BJ (cell line): ENCODE data around the gene PLD1. TPM values are rescaled to one million over a fixed set of nuclear protein-coding genes. Genes with fewer than 3 reads are reported as not detected.

Experiments used
- CTCF ChIA-PET: fragments of 350-600 bp; formaldehyde crosslinking; extraction: SDS; loops from one replicate; lab custom pipeline; 2021; ENCODE audit warnings: antibody characterized with exemption, inconsistent platforms; lab: Yijun Ruan, JAX
- POLR2A ChIA-PET: fragments of 300-600 bp; sonication (Branson Sonifier 250); formaldehyde crosslinking; extraction: SDS; loops from one replicate; lab custom pipeline; 2021; ENCODE audit warnings: antibody characterized with exemption; lab: Charles Lee
- DNase-seq: peaks from one replicate; pipeline ENCODE4 v3.0.0-alpha.2; 2011; ENCODE audit warnings: low read depth
- H3K27me3 ChIP-seq: 2 replicates; pipeline ENCODE4 v1.6.0; 2011; ENCODE audit warnings: low read length; ENCODE audit not compliant: control insufficient read depth, insufficient read depth
- H3K36me3 ChIP-seq: 2 replicates; pipeline ENCODE4 v1.5.1; 2011; ENCODE audit warnings: low read length; ENCODE audit not compliant: control insufficient read depth, insufficient read depth
- H3K4me3 ChIP-seq: 2 replicates; pipeline ENCODE4 v1.5.1; 2011; ENCODE audit warnings: low read depth, mild to moderate bottlenecking, control low read depth, low read length
- polyA plus RNA-seq: library from polyadenylated mRNA; depleted of rRNA; stranded (reverse); fragments of >200 nt; gene quantifications from 2 replicates; pipeline ENCODE4 v1.2.3, GENCODE V29; 2011
- TF ChIP-seq, protein P1 (sequence below): IDR thresholded peaks from 2 replicates; pipeline ENCODE4 v1.5.1; 2011; ENCODE audit warnings: low read depth, mild to moderate bottlenecking, control low read depth, inconsistent platforms, low read length, moderate library complexity; ENCODE audit not compliant: insufficient read depth

The PLD1 gene
- polyA plus RNA-seq, 1 experiment, result 6.4 TPM

GRCh38 chr3:171804618-171805389, 5.5 kb downstream of the PLD1 start:
- TF ChIP-seq, protein P1, sequence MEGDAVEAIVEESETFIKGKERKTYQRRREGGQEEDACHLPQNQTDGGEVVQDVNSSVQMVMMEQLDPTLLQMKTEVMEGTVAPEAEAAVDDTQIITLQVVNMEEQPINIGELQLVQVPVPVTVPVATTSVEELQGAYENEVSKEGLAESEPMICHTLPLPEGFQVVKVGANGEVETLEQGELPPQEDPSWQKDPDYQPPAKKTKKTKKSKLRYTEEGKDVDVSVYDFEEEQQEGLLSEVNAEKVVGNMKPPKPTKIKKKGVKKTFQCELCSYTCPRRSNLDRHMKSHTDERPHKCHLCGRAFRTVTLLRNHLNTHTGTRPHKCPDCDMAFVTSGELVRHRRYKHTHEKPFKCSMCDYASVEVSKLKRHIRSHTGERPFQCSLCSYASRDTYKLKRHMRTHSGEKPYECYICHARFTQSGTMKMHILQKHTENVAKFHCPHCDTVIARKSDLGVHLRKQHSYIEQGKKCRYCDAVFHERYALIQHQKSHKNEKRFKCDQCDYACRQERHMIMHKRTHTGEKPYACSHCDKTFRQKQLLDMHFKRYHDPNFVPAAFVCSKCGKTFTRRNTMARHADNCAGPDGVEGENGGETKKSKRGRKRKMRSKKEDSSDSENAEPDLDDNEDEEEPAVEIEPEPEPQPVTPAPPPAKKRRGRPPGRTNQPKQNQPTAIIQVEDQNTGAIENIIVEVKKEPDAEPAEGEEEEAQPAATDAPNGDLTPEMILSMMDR, result no peak
- Histone ChIP-seq H3K27me3 (no peaks in the 10 kb centered on the region), H3K36me3 (no peaks in the 10 kb centered on the region), H3K4me3 (no peak overlapping the region)
- CTCF ChIA-PET, result interaction anchor here (1.5 to 1.7 kb wide), 2 partner anchors 25 to 33 kb away, joined by 3 read pairs; no protein-coding TSS in a partner anchor
- DNase-seq, result no peak
- POLR2A ChIA-PET, result no interaction called here

DNA sequence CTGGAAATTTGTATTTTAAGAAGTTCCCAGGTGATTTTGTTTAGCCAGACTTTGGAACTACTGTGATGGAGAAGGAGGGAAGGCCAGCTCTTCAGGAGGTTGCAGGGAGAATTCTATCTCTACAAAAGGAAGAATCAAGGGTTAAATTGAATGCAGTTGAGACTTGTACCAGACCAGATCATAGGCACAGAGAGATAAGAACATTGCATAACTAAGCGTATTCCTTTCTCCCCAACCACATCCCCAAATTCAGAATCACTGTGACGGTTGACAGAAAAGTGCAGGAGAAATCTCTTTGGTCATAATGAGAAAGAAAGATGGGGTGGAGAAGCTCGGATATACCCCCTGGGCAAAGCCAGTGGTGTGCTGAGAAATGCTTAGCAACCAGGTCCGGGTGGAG, 7.2 kb downstream of the PLD1 start:
- ChIA-PET CTCF (interaction anchor here (2.1 kb wide), 1 partner anchor 10 kb away, joined by 4 read pairs; no protein-coding TSS in a partner anchor), POLR2A (no interaction called here)
- TF ChIP-seq, protein P1, result no peak
- no peak for DNase-seq
- no peak overlapping the region for H3K4me3 ChIP-seq
- H3K27me3 ChIP-seq, result no peaks in the 10 kb centered on the region
- no peaks in the 10 kb centered on the region for H3K36me3 ChIP-seq

DNA sequence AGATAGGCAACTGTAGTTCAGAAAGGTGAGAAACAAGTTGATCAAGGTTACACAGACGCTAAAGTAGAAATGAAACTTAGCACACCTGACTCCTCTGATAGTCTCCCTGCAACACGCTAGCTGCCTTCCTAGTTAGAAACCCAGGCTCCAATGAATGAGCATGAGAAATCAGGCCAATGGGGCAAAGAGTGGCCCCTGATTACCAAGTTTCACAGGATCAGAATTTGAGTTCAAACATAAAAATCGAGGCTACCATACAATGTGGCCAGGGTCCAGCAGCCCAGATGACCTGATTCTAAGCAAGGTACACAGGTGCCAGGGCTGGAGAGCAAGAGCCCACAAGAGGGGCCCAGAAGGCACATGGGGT, 7.7 kb downstream of the PLD1 start:
- TF ChIP-seq, protein P1, result no peak
- ChIA-PET CTCF (interaction anchor here (2.1 kb wide), 1 partner anchor 10 kb away, joined by 4 read pairs; no protein-coding TSS in a partner anchor), POLR2A (no interaction called here)
- Histone ChIP-seq H3K4me3 (no peak overlapping the region), H3K36me3 (no peaks in the 10 kb centered on the region), H3K27me3 (no peaks in the 10 kb centered on the region)
- DNase-seq, result no peak

- H3K4me3 ChIP-seq, result no peak overlapping the region
- no peaks in the 10 kb centered on the region for H3K36me3 ChIP-seq
- TF ChIP-seq, protein P1, result no peak
- ChIA-PET CTCF (interaction anchor here (2.1 kb wide), 1 partner anchor 9 kb away, joined by 4 read pairs; no protein-coding TSS in a partner anchor), POLR2A (interaction anchor here (1.2 kb wide), 1 partner anchor 240 kb away, joined by 4 read pairs; no protein-coding TSS in a partner anchor)
- no peaks in the 10 kb centered on the region for H3K27me3 ChIP-seq
- DNase-seq, result peak; percentile 92
These were observed 8.3 kb downstream of the PLD1 start for GRCh38 chr3:171801738-171802589.

DNA sequence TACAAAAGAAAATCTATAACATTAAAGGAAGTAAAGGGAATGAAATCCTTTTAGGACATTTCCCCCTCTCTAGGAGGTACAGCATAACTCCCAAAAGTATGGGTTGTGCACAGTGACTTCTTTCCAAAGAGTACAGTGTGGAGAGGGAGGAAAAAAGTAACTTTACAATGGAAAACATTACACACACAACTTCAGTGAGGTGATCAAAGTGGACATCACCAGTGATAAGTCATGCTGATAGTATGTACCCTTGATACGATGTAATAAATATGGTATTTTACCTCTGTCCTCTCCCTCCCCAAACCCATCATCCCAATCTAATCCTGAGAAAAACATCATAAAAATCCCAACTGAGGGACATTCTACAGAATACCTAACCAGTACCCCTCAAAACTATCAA, 10.8 kb downstream of the PLD1 start:
- TF ChIP-seq, protein P1, result no peak
- H3K27me3 ChIP-seq, result no peaks in the 10 kb centered on the region
- H3K4me3 ChIP-seq, result no peak overlapping the region
- no peaks in the 10 kb centered on the region for H3K36me3 ChIP-seq
- POLR2A ChIA-PET, result no interaction called here
- CTCF ChIA-PET, result no interaction called here
- DNase-seq, result no peak
